H1 (cell line): ENCODE results near the gene SYMPK.

Source experiments
- CEBPB ChIP-seq: IDR thresholded peaks from 2 replicates; pipeline ENCODE4 v1.6.1; 2012; ENCODE audit warnings: low read depth, low read length
- CTCF ChIP-seq, 3 experiments: IDR thresholded peaks; 1 replicate in 2 of 3; 2 replicates in 1 of 3; pipeline versions ENCODE4 v1.5.1 to v1.6.1; 2011; ENCODE audit warnings: low read length in 3 of 3, mild to moderate bottlenecking in 3 of 3, inconsistent platforms in 2 of 3, low read depth in 1 of 3, moderate library complexity in 1 of 3; ENCODE audit not compliant: insufficient read depth in 1 of 3; ENCODE audit errors: control extremely low read depth in 1 of 3
- JUN ChIP-seq: IDR thresholded peaks from 2 replicates; pipeline ENCODE4 v1.6.1; 2011; ENCODE audit warnings: low read depth, mild to moderate bottlenecking, improper control_type of control experiment, low read length
- MAX ChIP-seq: IDR thresholded peaks from 2 replicates; pipeline ENCODE4 v1.6.1; 2012; ENCODE audit warnings: inconsistent platforms
- POLR2A ChIP-seq, 2 experiments: IDR thresholded peaks; 1 replicate in 1 of 2; 2 replicates in 1 of 2; pipeline ENCODE4 v1.6.1; 2011; ENCODE audit warnings: low read depth in 2 of 2, low read length in 2 of 2, mild to moderate bottlenecking in 2 of 2; ENCODE audit errors: control extremely low read depth in 1 of 2
- SAP30 ChIP-seq: fragments of 300-600 bp; sonication (generic); IDR thresholded peaks from 2 replicates; pipeline ENCODE4 v1.7.1; 2012; ENCODE audit warnings: low read length, moderate library complexity, mild to moderate bottlenecking, inconsistent platforms; ENCODE audit not compliant: insufficient read depth, insufficient replicate concordance
- YY1 ChIP-seq: IDR thresholded peaks from 2 replicates; pipeline ENCODE4 v1.6.1; 2011; ENCODE audit warnings: low read depth, mild to moderate bottlenecking, low read length

GRCh38 chr19:45906221-45906620, 43.3 kb upstream of the SYMPK start:
- TF ChIP-seq YY1 = no peak
- no peak for TF ChIP-seq CTCF (IDR thresholded peaks at IDR 0.05; ENCODE audit: control extremely low read depth in 1 of 3, insufficient read depth in 1 of 3, low read depth in 1 of 3, low read length in 3 of 3)
- TF ChIP-seq CEBPB = no peak
- TF ChIP-seq JUN = no peak
- no peak for TF ChIP-seq MAX
- TF ChIP-seq POLR2A (IDR thresholded peaks at IDR 0.05; ENCODE audit: control extremely low read depth in 1 of 2, low read depth in 2 of 2, low read length in 2 of 2) = no peak
- TF ChIP-seq SAP30 = no peak
